GM23338 (cell line): ENCODE measurements around the gene SMU1. TPM values are rescaled to one million over a fixed set of nuclear protein-coding genes. Genes with fewer than 3 reads are reported as not detected.

Experiments
- ATAC-seq: fragments of 200-7000 bp; cut with Tn5 transposase; 3 replicates; pipeline ENCODE4 v1.9.1; 2020
- DNase-seq: peaks from one replicate; pipeline ENCODE4 v3.0.0-alpha.2; 2015; ENCODE audit warnings: low spot score
- H2AFZ ChIP-seq: fragments of 200-600 bp; sonication (generic); 2 replicates; pipeline ENCODE4 v1.8.0; 2016; ENCODE audit warnings: antibody characterized with exemption, mild to moderate bottlenecking, moderate library complexity
- H3F3A ChIP-seq: fragments of 200-600 bp; sonication (generic); replicated peaks from 2 replicates; pipeline ENCODE4 v1.8.0; 2017; ENCODE audit warnings: antibody characterized with exemption, mixed run types, low read depth
- H3K27ac ChIP-seq: fragments of 200-600 bp; sonication (generic); 2 replicates; pipeline ENCODE4 v1.6.1; 2016; ENCODE audit warnings: low read depth
- H3K27me3 ChIP-seq: fragments of 200-600 bp; sonication (generic); 2 replicates; pipeline ENCODE4 v1.8.0; 2016; ENCODE audit warnings: mild to moderate bottlenecking, mixed run types, moderate library complexity; ENCODE audit not compliant: insufficient read depth
- H3K36me3 ChIP-seq: fragments of 200-600 bp; sonication (generic); 2 replicates; pipeline ENCODE4 v1.8.0; 2016; ENCODE audit warnings: mild to moderate bottlenecking; ENCODE audit not compliant: insufficient read depth
- H3K4me1 ChIP-seq: fragments of 200-600 bp; sonication (generic); 2 replicates; pipeline ENCODE4 v1.8.0; 2016; ENCODE audit warnings: mild to moderate bottlenecking, moderate library complexity; ENCODE audit not compliant: insufficient read depth
- H3K4me2 ChIP-seq: fragments of 200-600 bp; sonication (generic); 2 replicates; pipeline ENCODE4 v1.7.1; 2017; ENCODE audit warnings: mixed run types
- H3K4me3 ChIP-seq: fragments of 200-600 bp; sonication (generic); 2 replicates; pipeline ENCODE4 v1.6.1; 2016; ENCODE audit warnings: mixed run types
- H3K79me2 ChIP-seq: fragments of 200-600 bp; sonication (generic); replicated peaks from 2 replicates; pipeline ENCODE4 v1.8.0; 2017; ENCODE audit warnings: mild to moderate bottlenecking; ENCODE audit not compliant: insufficient read depth
- H3K9me2 ChIP-seq: fragments of 200-600 bp; sonication (generic); 2 replicates; pipeline ENCODE4 v1.8.0; 2017; ENCODE audit not compliant: insufficient read depth
- H4K20me1 ChIP-seq: fragments of 200-600 bp; sonication (generic); replicated peaks from 2 replicates; pipeline ENCODE4 v1.8.0; 2017; ENCODE audit warnings: mild to moderate bottlenecking; ENCODE audit not compliant: insufficient read depth
- H3K27ac Mint-ChIP-seq: 2 replicates; pipeline ENCODE4 v1.8.0; 2020; ENCODE audit warnings: inconsistent platforms, mild to moderate bottlenecking, moderate library complexity, mixed read lengths
- H3K27me3 Mint-ChIP-seq: 3 replicates; pipeline ENCODE4 v1.8.0; 2022; ENCODE audit warnings: low read depth, mild to moderate bottlenecking, moderate library complexity, mixed read lengths, inconsistent platforms; ENCODE audit not compliant: insufficient read depth, poor library complexity
- H3K36me3 Mint-ChIP-seq: 3 replicates; pipeline ENCODE4 v1.8.0; 2021; ENCODE audit warnings: low read depth, mild to moderate bottlenecking, inconsistent platforms, moderate library complexity, mixed read lengths
- H3K4me1 Mint-ChIP-seq: 3 replicates; pipeline ENCODE4 v1.8.0; 2020; ENCODE audit warnings: mild to moderate bottlenecking, inconsistent platforms, mixed read lengths
- H3K4me3 Mint-ChIP-seq: 3 replicates; pipeline ENCODE4 v1.8.0; 2021; ENCODE audit warnings: moderate library complexity, mild to moderate bottlenecking, inconsistent platforms, mixed read lengths
- H3K9me3 Mint-ChIP-seq: 3 replicates; pipeline ENCODE4 v1.8.0; 2020; ENCODE audit warnings: moderate library complexity, mild to moderate bottlenecking, inconsistent platforms, mixed read lengths
- CREB1 ChIP-seq: fragments of 250-450 bp; sonication (Bioruptor Pico); IDR thresholded peaks from 2 replicates; pipeline ENCODE4 v1.5.0; 2020; ENCODE audit warnings: low read depth, mild to moderate bottlenecking, moderate library complexity
- CTCF ChIP-seq, 2 experiments: fragments of 200-600 bp in 1 of 2; sonication (generic) in 1 of 2; conservative IDR thresholded peaks; 2 replicates each; pipeline versions ENCODE4 v1.5.1 to v1.6.1; 2016 to 2017; ENCODE audit warnings: antibody characterized with exemption in 2 of 2, low read depth in 2 of 2, mild to moderate bottlenecking in 2 of 2, moderate library complexity in 1 of 2
- ETS1 ChIP-seq: IDR thresholded peaks from 2 replicates; pipeline ENCODE4 v1.6.1; 2016; ENCODE audit warnings: antibody characterized with exemption
- EZH2 ChIP-seq: fragments of 200-600 bp; sonication (generic); IDR thresholded peaks from one replicate; pipeline ENCODE4 v1.8.0; 2017; ENCODE audit warnings: antibody characterized with exemption, mild to moderate bottlenecking, low read depth; ENCODE audit not compliant: unreplicated experiment
- EZH2phosphoT487 ChIP-seq: fragments of 200-600 bp; sonication (generic); IDR thresholded peaks from one replicate; pipeline ENCODE4 v1.8.1; 2018; ENCODE audit warnings: antibody characterized with exemption; ENCODE audit not compliant: unreplicated experiment
- JUNB ChIP-seq: IDR thresholded peaks from one replicate; pipeline ENCODE4 v1.6.1; 2016; ENCODE audit warnings: antibody characterized with exemption; ENCODE audit not compliant: unreplicated experiment
- NANOG ChIP-seq: IDR thresholded peaks from 2 replicates; pipeline ENCODE4 v1.6.1; 2016; ENCODE audit warnings: antibody characterized with exemption, borderline replicate concordance
- POLR2AphosphoS5 ChIP-seq: IDR thresholded peaks from 2 replicates; pipeline ENCODE4 v1.6.1; 2016; ENCODE audit warnings: antibody characterized with exemption, low read depth
- REST ChIP-seq: IDR thresholded peaks from one replicate; pipeline ENCODE4 v1.6.1; 2018; ENCODE audit warnings: antibody characterized with exemption; ENCODE audit not compliant: unreplicated experiment
- STAT1 ChIP-seq: IDR thresholded peaks from one replicate; pipeline ENCODE4 v1.6.1; 2016; ENCODE audit warnings: antibody characterized with exemption; ENCODE audit not compliant: unreplicated experiment
- ZNF114 ChIP-seq: fragments of 250-450 bp; sonication (Bioruptor Pico); IDR thresholded peaks from 2 replicates; pipeline ENCODE4 v1.5.0; 2020; ENCODE audit warnings: mild to moderate bottlenecking, moderate library complexity
- ZNF331 ChIP-seq: fragments of 250-450 bp; sonication (Bioruptor Pico); IDR thresholded peaks from 2 replicates; pipeline ENCODE4 v1.5.0; 2020; ENCODE audit warnings: low read depth, mild to moderate bottlenecking, moderate library complexity
- ZNF462 ChIP-seq: fragments of 250-450 bp; sonication (Bioruptor Pico); IDR thresholded peaks from 2 replicates; pipeline ENCODE4 v1.5.0; 2020; ENCODE audit warnings: mild to moderate bottlenecking, moderate library complexity
- polyA plus RNA-seq: library from polyadenylated mRNA; unstranded; fragments of >200 nt; fragmentation: Nextera tagmentation; extraction: Ambion mirVana; gene quantifications from 2 replicates; pipeline ENCODE4 v1.2.1, GENCODE V29; 2016
- total RNA-seq: library from RNA; depleted of rRNA; stranded (reverse); fragments of >200 nt; shearing (Covaris generic); gene quantifications from 2 replicates; pipeline ENCODE4 v1.2.3, GENCODE V29; 2014

Gene SMU1
- total and polyA plus RNA-seq, 2 experiments from 2014 or later: 14.3 to 23.8 TPM

GRCh38 chr9:33025572-33026342, 50.7 kb downstream of the SMU1 start:
- Histone ChIP-seq H3K27ac (peak overlapping the region; percentile 90; the same call in 1 of the 2 replicates), H4K20me1 (peaks cover 32% of the 10 kb centered on the region), H3K4me3 (peak overlapping the region; percentile 94), H3F3A (no peaks in the 10 kb centered on the region; the same call in 1 of the 2 replicates), H3K4me1 (peaks cover 21% of the 10 kb centered on the region), H3K79me2 (peaks cover 95% of the 10 kb centered on the region), H3K9me2 (no peaks in the 10 kb centered on the region), H3K4me2 (peak overlapping the region; percentile 95), H3K27me3 (no peaks in the 10 kb centered on the region), H2AFZ (no peak overlapping the region), H3K36me3 (peaks cover 42% of the 10 kb centered on the region)
- Mint-ChIP-seq H3K27ac (peak overlapping the region; percentile 94), H3K36me3 (peaks cover 68% of the 10 kb centered on the region), H3K4me1 (peaks cover 27% of the 10 kb centered on the region), H3K9me3 (no peaks in the 10 kb centered on the region), H3K4me3 (peak overlapping the region; percentile 98), H3K27me3 (peaks cover 8% of the 10 kb centered on the region)
- DNase-seq (peak; percentile 86), ATAC-seq (peak; percentile 77)
- TF ChIP-seq CREB1 (CRISPR knock-in tag) (no peak), EZH2phosphoT487 (no peak), POLR2AphosphoS5 (no peak), CTCF (conservative IDR thresholded peaks at IDR 0.05; ENCODE audit: low read depth in 2 of 2) (no peak), STAT1 (no peak), NANOG (no peak), JUNB (no peak), ZNF462 (CRISPR knock-in tag) (no peak), ETS1 (no peak), ZNF331 (CRISPR knock-in tag) (no peak), REST (no peak), ZNF114 (CRISPR knock-in tag) (no peak), EZH2 (no peak)
